Testis (tissue), 3 donors: Measurements from ENCODE around the gene RBP2. TPM values are rescaled to one million over a fixed set of nuclear protein-coding genes. Genes with fewer than 3 reads are reported as not detected.

Source experiments
- DNase-seq: peaks from one replicate; pipeline ENCODE4 v3.0.0-alpha.2; 2019
- H3K27ac ChIP-seq, 2 donors: fragments of 200-600 bp; sonication (generic); one replicate each; pipeline ENCODE4 v1.5.1; 2019
- H3K27me3 ChIP-seq: fragments of 200-600 bp; sonication (generic); one replicate; pipeline ENCODE4 v1.5.1; 2019
- H3K36me3 ChIP-seq: fragments of 200-600 bp; sonication (generic); one replicate; pipeline ENCODE4 v1.5.1; 2017; ENCODE audit warnings: low read depth; ENCODE audit errors: missing control alignments
- H3K4me1 ChIP-seq: fragments of 200-600 bp; sonication (generic); one replicate; pipeline ENCODE4 v1.5.1; 2019
- H3K4me3 ChIP-seq, 2 donors: fragments of 200-600 bp; sonication (generic); one replicate each; pipeline ENCODE4 v1.5.1; 2017 to 2019
- H3K9me3 ChIP-seq: fragments of 200-600 bp; sonication (generic); one replicate; pipeline ENCODE4 v1.5.1; 2017
- CTCF ChIP-seq, 3 experiments: fragments of 450-650 bp in 2 of 3; fragments of 200-600 bp in 1 of 3; sonication (generic) in 1 of 3; IDR thresholded peaks; one replicate each; pipeline ENCODE4 v1.5.1; 2016 to 2019; ENCODE audit warnings: antibody characterized with exemption in 3 of 3, mild to moderate bottlenecking in 2 of 3, moderate library complexity in 1 of 3
- POLR2A ChIP-seq: fragments of 450-650 bp; IDR thresholded peaks from one replicate; pipeline ENCODE4 v1.6.1; 2017; ENCODE audit warnings: antibody characterized with exemption, mild to moderate bottlenecking, moderate library complexity
- WGBS, 2 donors: methylation state at CpG; one replicate each; pipeline ENCODE4 v1.1.5; 2018; 5-methylcytosine and 5-hydroxymethylcytosine counted together
- intact Hi-C: fragments of 100-400 bp; cut with DNase I; formaldehyde crosslinking; loops from one replicate; pipeline ENCODE4 v1.15.1; 2023; ENCODE audit warnings: low total_unique reads
- polyA plus RNA-seq: library from polyadenylated mRNA; stranded (reverse); fragments of 350-450 nt; fragmentation: Illumina TruSeq; extraction: RNeasy Lipid Tissue Mini Kit (QIAGEN cat#74804); gene quantifications from one replicate; pipeline ENCODE4 v1.2.3, GENCODE V29; 2014; ENCODE audit warnings: low read depth, low replicate concordance; ENCODE audit not compliant: insufficient read depth
- total RNA-seq, 2 donors: library from RNA; depleted of rRNA; stranded (reverse); fragments of >200 nt; gene quantifications; one replicate each; pipeline ENCODE4 v1.2.3, GENCODE V29; 2016

The RBP2 gene
- total and polyA plus RNA-seq, 3 donors from 2014 or later = not detected

- Histone ChIP-seq H3K4me3 (no peak overlapping the region), H3K9me3 (no peaks in the 10 kb centered on the region), H3K27me3 (no peaks in the 10 kb centered on the region), H3K36me3 (no peaks in the 10 kb centered on the region), H3K4me1 (no peaks in the 10 kb centered on the region), H3K27ac (no peak overlapping the region)
- TF ChIP-seq POLR2A = no peak
- no peak for DNase-seq
- 96% methylated on average over 7 of the region's 7 CpGs for WGBS, 2 donors
- intact Hi-C loops = no loop called here
These were observed 33.1 kb downstream of the RBP2 start for GRCh38 chr3:139443186-139443585.

- no peaks in the 10 kb centered on the region for H3K4me1 ChIP-seq
- DNase-seq = no peak
- H3K9me3 ChIP-seq = no peaks in the 10 kb centered on the region
- no peak overlapping the region for H3K27ac ChIP-seq
- intact Hi-C loops = no loop called here
- no peak overlapping the region for H3K4me3 ChIP-seq
- no peaks in the 10 kb centered on the region for H3K36me3 ChIP-seq
- no peaks in the 10 kb centered on the region for H3K27me3 ChIP-seq
- 100% methylated on average over 1 of the region's 1 CpG for WGBS, 2 donors
- TF ChIP-seq POLR2A (no peak), CTCF (IDR thresholded peaks at IDR 0.05) (no peak)
These were observed 34.7 kb downstream of the RBP2 start for GRCh38 chr3:139441656-139442055.

GRCh38 chr3:139440639-139441556 is 35.4 kb downstream of the RBP2 start:
- Histone ChIP-seq H3K4me3 (no peak overlapping the region), H3K36me3 (no peaks in the 10 kb centered on the region), H3K27ac (no peak overlapping the region), H3K9me3 (no peaks in the 10 kb centered on the region), H3K27me3 (no peaks in the 10 kb centered on the region), H3K4me1 (no peaks in the 10 kb centered on the region)
- DNase-seq = no peak
- WGBS, 2 donors = 94 to 97% methylated on average over 7 of the region's 7 CpGs
- intact Hi-C loops = no loop called here
- TF ChIP-seq CTCF (IDR thresholded peaks at IDR 0.05) = no peak
- TF ChIP-seq POLR2A = no peak

- TF ChIP-seq CTCF (IDR thresholded peaks at IDR 0.05) = no peak
- TF ChIP-seq POLR2A = no peak
- no peaks in the 10 kb centered on the region for H3K27me3 ChIP-seq
- no peaks in the 10 kb centered on the region for H3K4me1 ChIP-seq
- H3K9me3 ChIP-seq = no peaks in the 10 kb centered on the region
- intact Hi-C loops = no loop called here
- H3K4me3 ChIP-seq = no peak overlapping the region
- no peaks in the 10 kb centered on the region for H3K36me3 ChIP-seq
- no peak overlapping the region for H3K27ac ChIP-seq
- no peak for DNase-seq
- WGBS, 2 donors = 91 to 93% methylated on average over 1 of the region's 1 CpG
These were observed 37.0 kb downstream of the RBP2 start for GRCh38 chr3:139439278-139439677.

- Histone ChIP-seq H3K36me3 (no peaks in the 10 kb centered on the region), H3K4me3 (no peak overlapping the region), H3K9me3 (no peaks in the 10 kb centered on the region), H3K27ac (no peak overlapping the region), H3K4me1 (no peaks in the 10 kb centered on the region), H3K27me3 (no peaks in the 10 kb centered on the region)
- 87 to 89% methylated on average over 6 of the region's 6 CpGs for WGBS, 2 donors
- no peak for TF ChIP-seq CTCF (IDR thresholded peaks at IDR 0.05)
- TF ChIP-seq POLR2A = no peak
- DNase-seq = peak; percentile 34
- intact Hi-C loops = no loop called here
These were observed 41.5 kb downstream of the RBP2 start for GRCh38 chr3:139434764-139435307.
